NOMO-1 treated with dmso at 0.1 percent for 144 hours (cell line): ENCODE measurements around the gene KCTD18.

ENCODE experiments used
- DNase-seq: peaks from one replicate; lab custom pipeline; 2025; ENCODE audit not compliant: unreplicated experiment; lab: John Stamatoyannopoulos, UW

KCTD18 gene

GRCh38 chr2:200455958-200456421 lies 53.9 kb downstream of the KCTD18 start:
- no peak for DNase-seq

DNA sequence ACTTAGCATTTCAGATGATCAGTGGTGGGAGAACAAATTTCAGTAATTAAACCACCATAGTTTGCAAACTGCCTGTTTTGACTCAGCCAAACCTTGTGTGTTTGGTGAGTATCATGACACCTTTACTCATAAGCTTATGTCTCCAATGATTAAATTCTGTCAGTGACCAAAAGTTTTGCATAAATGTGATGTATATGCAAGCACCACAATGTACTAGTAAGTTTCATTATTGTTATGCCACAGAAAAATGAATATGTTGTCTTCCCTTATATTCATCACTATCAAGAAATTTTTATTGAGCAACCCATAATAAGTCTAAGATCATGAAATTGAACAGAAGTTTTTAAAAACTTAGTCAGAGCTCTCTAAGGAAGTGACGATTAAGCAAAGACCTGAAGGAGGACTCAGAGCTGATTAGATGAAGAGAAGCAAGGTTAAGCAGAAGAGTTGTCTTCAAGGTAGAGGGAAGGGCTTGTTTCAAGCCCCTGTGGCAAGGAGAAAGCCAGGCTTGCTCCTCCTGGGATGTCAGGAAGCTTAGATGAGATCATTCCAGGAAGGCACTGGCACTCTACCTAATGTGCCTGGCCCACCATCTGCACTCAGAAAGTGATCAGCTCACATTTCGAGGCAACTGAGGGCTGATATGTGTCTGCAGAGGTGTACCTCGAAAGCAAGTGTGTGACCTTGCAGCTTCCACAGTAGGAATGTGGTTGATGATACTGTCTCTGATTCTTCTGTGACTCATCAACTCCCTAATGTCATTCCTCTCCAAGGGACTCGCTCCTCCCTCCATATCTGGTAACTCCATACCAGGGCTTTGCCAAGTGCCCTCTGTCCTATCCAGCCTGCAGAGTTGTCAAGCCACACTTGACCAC lies 54.7 kb downstream of the KCTD18 start:
- no peak for DNase-seq

DNA sequence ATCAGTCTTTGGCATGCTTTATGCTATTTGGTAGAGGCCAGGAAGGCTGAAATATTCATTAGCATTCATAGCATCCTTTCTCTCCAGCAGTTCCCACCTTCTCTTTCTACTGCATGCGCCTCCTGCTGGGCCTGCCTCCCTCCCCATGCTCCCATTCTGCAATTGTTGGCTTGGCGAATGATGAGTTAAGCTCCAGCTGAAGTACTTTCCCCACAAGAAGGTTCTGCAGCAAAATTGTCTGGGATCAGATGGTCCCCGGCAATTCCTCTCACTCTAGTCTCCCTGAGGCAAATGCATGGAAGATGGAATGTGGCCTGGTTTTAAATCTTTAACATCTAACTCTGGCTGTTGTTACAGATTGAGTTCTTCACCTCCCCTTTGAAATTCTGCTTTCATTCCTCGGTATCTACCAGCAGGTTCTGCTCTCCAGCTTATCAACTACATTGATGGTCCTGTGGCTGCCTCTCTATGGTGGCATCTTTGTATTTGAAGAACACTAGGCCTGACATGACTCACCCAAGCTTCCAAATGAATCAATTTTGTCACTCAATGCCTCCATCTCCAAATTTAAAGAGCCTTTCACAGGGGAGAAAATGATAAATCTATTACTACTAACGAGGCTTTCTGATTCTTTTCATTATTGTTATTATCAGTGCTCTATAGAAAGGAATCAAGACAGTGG lies 55.9 kb downstream of the KCTD18 start:
- DNase-seq = no peak

GRCh38 chr2:200453142-200453852 lies 56.6 kb downstream of the KCTD18 start:
- DNase-seq = no peak

DNA sequence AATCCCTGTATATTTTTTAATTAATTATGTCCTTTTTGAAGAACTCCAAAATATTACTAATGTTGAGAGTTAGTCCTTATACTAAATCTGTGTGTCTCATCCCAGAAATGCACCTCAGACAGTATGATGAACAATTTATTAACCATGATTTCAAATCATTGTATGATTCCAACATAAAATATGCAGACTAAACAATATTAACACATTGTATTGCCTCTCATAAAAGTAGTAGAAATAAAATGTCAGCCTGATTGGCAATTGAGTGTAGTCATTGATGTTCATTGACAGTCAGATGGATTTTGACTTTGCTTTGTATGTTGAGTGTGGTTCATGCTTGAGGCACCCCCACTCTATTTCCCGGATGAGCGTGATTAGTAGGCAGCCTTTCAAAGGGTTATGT lies 57.5 kb downstream of the KCTD18 start:
- DNase-seq = no peak

DNA sequence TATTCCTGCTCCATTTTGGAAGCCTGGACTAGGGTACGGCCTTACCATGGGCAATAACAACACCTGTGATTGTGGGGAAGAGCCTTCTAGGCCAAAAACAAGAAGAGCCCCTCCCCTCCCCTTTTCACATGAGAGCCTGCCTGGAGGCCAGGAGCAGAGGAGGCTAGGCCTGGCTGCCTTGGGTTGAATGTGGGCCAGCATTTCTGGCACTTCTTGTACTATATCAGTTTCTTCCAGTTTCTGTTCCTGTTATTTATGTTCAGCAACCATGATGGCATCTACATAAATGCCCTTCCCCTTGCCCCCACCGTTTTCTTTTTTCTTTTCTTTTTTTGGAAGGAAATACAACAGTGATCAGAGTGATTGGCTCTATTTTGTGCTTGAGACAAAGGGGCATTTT lies 58.4 kb downstream of the KCTD18 start:
- no peak for DNase-seq

DNA sequence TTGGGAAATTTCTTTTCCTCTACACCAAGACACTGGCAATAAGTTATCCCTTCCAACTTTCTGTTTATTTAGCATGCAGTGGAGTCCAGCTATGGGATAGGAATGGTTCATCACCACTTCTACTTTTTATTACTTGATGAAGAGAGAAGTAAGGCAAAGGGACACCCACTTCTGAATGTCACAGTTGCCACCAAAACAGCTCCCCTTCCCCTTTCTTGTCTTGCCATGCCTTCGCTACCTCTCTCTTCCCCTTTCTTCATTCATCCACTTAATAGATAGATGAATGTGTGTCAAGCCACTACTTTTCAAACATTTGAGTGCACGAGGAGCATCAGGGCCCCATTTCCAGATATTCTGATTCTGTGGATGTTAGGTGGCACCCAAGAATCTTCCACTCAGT lies 59.6 kb downstream of the KCTD18 start:
- DNase-seq = peak; percentile 40

DNA sequence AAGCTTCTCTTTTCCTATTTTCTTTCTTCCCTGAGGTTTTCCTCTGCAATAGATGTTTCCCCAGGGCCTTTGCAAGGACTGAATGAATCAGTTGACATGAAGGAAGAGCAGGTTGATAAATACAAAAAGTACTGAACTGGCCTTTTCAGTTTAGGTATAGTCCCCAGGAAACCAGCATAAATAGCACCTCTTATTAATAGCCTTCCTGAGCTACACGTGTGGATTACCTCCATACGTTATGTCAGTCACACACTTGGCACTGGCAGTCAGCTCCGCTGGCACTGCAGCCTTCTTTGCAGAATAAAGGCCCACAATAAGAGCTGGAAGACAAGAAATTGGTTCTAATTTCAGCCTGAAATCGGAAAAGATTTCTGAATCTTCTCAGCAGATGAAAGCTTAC lies 60.7 kb downstream of the KCTD18 start:
- no peak for DNase-seq

GRCh38 chr2:200448455-200448854 lies 61.4 kb downstream of the KCTD18 start:
- DNase-seq = no peak

- no peak for DNase-seq
These were observed 62.6 kb downstream of the KCTD18 start for GRCh38 chr2:200447139-200447855.

GRCh38 chr2:200446612-200447011 lies 63.3 kb downstream of the KCTD18 start:
- no peak for DNase-seq

GRCh38 chr2:200445284-200445683 lies 64.6 kb downstream of the KCTD18 start:
- no peak for DNase-seq

DNA sequence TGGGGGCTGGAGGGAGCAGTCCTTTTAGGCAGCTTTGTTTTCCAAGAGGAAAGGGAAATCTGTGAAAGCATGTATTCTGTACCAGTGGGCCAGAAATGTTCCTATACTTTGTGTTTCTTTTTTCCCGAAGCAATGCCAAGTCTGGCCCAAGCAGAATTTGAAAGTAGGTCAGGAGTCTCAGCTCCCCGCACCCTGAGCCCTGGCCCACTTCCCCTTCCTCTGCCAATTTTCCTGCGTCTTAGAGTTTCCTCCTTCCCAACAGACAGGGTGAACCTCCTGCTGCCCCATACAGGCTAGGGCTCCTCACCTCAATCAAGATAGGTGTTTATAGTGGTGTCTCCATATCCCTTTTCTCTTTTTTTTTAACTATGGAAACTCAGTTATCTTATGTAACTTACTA lies 65.3 kb downstream of the KCTD18 start:
- no peak for DNase-seq

DNA sequence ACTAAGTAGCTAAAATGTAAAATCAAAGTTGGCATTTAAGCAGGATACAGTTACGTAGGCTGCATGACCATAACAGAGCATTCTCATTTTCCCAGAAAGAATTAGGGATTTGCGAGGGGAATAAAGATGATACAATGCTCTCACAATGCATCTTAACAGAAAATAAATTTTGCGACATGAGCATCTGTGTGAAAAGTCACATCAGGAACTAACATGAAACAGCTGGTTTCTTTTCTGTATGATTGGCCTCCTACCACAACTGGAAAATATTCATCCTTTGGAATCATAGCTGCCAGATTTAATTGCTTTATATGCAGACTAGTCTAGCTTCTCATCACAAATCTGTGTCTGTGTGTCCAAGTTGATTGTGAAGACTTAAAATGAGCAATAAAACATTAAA lies 66.0 kb downstream of the KCTD18 start:
- DNase-seq = no peak

DNA sequence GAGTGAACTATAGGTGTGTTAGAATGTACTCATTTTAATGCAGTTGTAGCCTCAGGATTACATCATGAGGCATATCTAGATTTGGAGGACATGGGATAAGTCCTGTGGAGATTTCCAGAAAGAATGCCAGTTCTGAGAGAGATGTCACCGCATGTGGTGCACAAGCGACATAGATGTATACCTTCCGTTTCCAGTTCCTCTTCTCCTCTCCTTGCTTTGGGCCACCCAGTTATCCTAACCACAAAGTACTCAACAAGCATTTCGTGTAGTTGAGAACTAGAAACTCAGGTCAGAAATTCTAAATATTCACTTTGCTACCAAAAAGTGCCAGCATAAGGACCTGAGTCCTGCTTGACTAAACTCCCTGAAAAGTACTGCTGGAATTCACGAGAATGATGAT lies 66.5 kb downstream of the KCTD18 start:
- peak; percentile 40 for DNase-seq

- DNase-seq = peak; percentile 20
These were observed 67.4 kb downstream of the KCTD18 start for GRCh38 chr2:200442471-200442870.

DNA sequence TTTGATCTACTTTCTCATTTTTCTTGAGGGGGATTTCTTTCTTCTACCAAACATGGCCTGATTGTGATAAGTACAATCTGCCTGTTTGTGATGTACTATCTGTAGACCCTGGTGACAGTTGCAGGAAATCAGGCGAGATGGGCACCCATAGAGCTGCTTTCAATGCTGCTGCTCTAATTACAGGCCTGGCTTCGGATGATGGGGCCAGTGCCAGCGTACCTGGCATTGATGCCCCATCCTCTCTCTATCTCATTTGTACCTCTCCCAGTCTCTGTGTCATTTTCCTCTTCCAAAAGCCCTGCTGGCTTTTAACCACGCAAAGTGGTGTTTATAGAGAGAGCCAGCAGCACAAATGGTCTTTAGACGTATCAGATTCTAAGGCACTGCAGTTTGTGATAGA lies 69.9 kb downstream of the KCTD18 start:
- no peak for DNase-seq
